K562 (cell line): Measurements from ENCODE around the gene RIMS3. TPM values are rescaled to one million over a fixed set of nuclear protein-coding genes. Genes with fewer than 3 reads are reported as not detected.
A peak's percentile ranks its signal among the peaks of the same experiment; 100 is the strongest.

Source experiments
- ATAC-seq: fragments of 200-7000 bp; cut with Tn5 transposase; 3 replicates; pipeline ENCODE4 v1.9.1; 2020; ENCODE audit warnings: moderate library complexity
- BruUV-seq: library from RNA; stranded (reverse); fragments of 400-500 nt; replicated peaks from 2 replicates; lab custom pipeline; 2021; lab: Mats Ljungman, UMichigan
- CTCF ChIA-PET: fragments of 300-600 bp; formaldehyde crosslinking; extraction: SDS; loops from one replicate; lab custom pipeline; 2021; ENCODE audit warnings: low intra/inter-chr PET ratio; lab: Yijun Ruan, JAX
- POLR2A ChIA-PET: fragments of 300-600, 350-650 bp; sonication (Branson Sonifier 250); formaldehyde crosslinking; extraction: SDS; loops from one replicate; lab custom pipeline; 2021; ENCODE audit warnings: antibody characterized with exemption, inconsistent platforms; lab: Yijun Ruan, JAX
- DNase-seq, 4 experiments: peaks; one replicate each; pipeline versions ENCODE4 v3.0.0 to v3.0.0-alpha.2; 2011 to 2018; ENCODE audit warnings: low spot score in 3 of 4, mixed read lengths in 3 of 4; ENCODE audit errors: extremely low read depth in 1 of 4
- FAIRE-seq: peaks from 2 replicates; lab custom pipeline; 2011; peaks lifted over from hg19 to GRCh38; lab: Jason Lieb, UNC
- H2AFZ ChIP-seq: 2 replicates; pipeline ENCODE4 v1.6.0; 2011; ENCODE audit warnings: low read depth, low read length, control low read depth, inconsistent platforms
- H3K27ac ChIP-seq: fragments of 200-600 bp; 3 replicates; pipeline ENCODE4 v1.8.0; 2011; ENCODE audit warnings: low read depth, mild to moderate bottlenecking, control low read depth, inconsistent platforms, low read length, moderate library complexity, mixed read lengths; ENCODE audit errors: extremely low read depth
- H3K27me3 ChIP-seq, 2 experiments: fragments of 300-600 bp in 1 of 2; 2 replicates in 1 of 2; 3 replicates in 1 of 2; pipeline versions ENCODE4 v1.6.0 to v1.8.0; 2011; ENCODE audit warnings: inconsistent platforms in 2 of 2, low read length in 2 of 2, mild to moderate bottlenecking in 1 of 2, mixed read lengths in 1 of 2, moderate library complexity in 1 of 2; ENCODE audit not compliant: control insufficient read depth in 2 of 2, insufficient read depth in 2 of 2
- H3K36me3 ChIP-seq: fragments of 300-600 bp; 3 replicates; pipeline ENCODE4 v1.8.0; 2011; ENCODE audit warnings: mild to moderate bottlenecking, low read length, inconsistent platforms; ENCODE audit not compliant: control insufficient read depth, insufficient read depth
- H3K4me1 ChIP-seq, 2 experiments: fragments of 200-600 bp in 1 of 2; replicated peaks in 1 of 2; 2 replicates in 1 of 2; 3 replicates in 1 of 2; pipeline versions ENCODE4 v1.5.1 to v1.8.0; 2011; ENCODE audit warnings: inconsistent platforms in 2 of 2, low read length in 2 of 2, mild to moderate bottlenecking in 1 of 2, mixed read lengths in 1 of 2, moderate library complexity in 1 of 2; ENCODE audit not compliant: control insufficient read depth in 2 of 2, insufficient read depth in 2 of 2
- H3K4me2 ChIP-seq: 2 replicates; pipeline ENCODE4 v1.6.1; 2011; ENCODE audit warnings: low read length, control low read depth, inconsistent platforms, mixed read lengths; ENCODE audit not compliant: insufficient read depth
- H3K4me3 ChIP-seq: fragments of 200-600 bp; sonication (generic), shearing (Covaris generic); 2 replicates; pipeline ENCODE4 v1.5.1; 2016; ENCODE audit warnings: control low read depth, inconsistent platforms
- H3K79me2 ChIP-seq: fragments of 200-600 bp; 3 replicates; pipeline ENCODE4 v1.8.0; 2011; ENCODE audit warnings: low read length, inconsistent platforms; ENCODE audit not compliant: control insufficient read depth, insufficient read depth
- H3K9ac ChIP-seq, 2 experiments: 2 replicates each; pipeline versions ENCODE4 v1.6.0 to v1.6.1; 2011; ENCODE audit warnings: low read depth in 2 of 2, low read length in 2 of 2, control low read depth in 1 of 2, inconsistent platforms in 1 of 2, mild to moderate bottlenecking in 1 of 2, mixed read lengths in 1 of 2; ENCODE audit not compliant: insufficient read depth in 1 of 2
- H3K9me1 ChIP-seq: one replicate; pipeline ENCODE4 v1.6.0; 2011; ENCODE audit warnings: inconsistent platforms, mild to moderate bottlenecking, low read length, moderate library complexity; ENCODE audit not compliant: control insufficient read depth, insufficient read depth
- H3K9me3 ChIP-seq: replicated peaks from 2 replicates; pipeline ENCODE4 v1.5.1; 2011; ENCODE audit warnings: low read depth, low read length, inconsistent platforms; ENCODE audit not compliant: control insufficient read depth, insufficient read depth
- H4K20me1 ChIP-seq: replicated peaks from 2 replicates; pipeline ENCODE4 v1.6.1; 2011; ENCODE audit warnings: low read length, inconsistent platforms, mixed read lengths; ENCODE audit not compliant: control insufficient read depth, insufficient read depth
- ATF7 ChIP-seq: fragments of 450-650 bp; IDR thresholded peaks from 2 replicates; pipeline ENCODE4 v1.7.1; 2014; ENCODE audit warnings: mild to moderate bottlenecking, moderate library complexity
- BMI1 ChIP-seq: fragments of 150-350 bp; IDR thresholded peaks from 2 replicates; pipeline ENCODE4 v1.6.1; 2014; ENCODE audit warnings: low read length
- CHD1 ChIP-seq: fragments of 200-600 bp; sonication (generic); IDR thresholded peaks from one replicate; pipeline ENCODE4 v1.6.1; 2012; ENCODE audit warnings: mild to moderate bottlenecking, moderate library complexity, low read length, inconsistent platforms
- E2F6 ChIP-seq, 2 experiments: IDR thresholded peaks; 2 replicates each; pipeline ENCODE4 v1.6.1; 2011; ENCODE audit warnings: borderline replicate concordance in 1 of 2, control low read depth in 1 of 2, low read depth in 1 of 2, low read length in 1 of 2, mild to moderate bottlenecking in 1 of 2, mixed read lengths in 1 of 2, moderate library complexity in 1 of 2; ENCODE audit not compliant: insufficient read depth in 1 of 2, insufficient read length in 1 of 2, poor library complexity in 1 of 2, severe bottlenecking in 1 of 2; ENCODE audit errors: extremely low read depth in 1 of 2
- GATAD2B ChIP-seq: fragments of 450-650 bp; IDR thresholded peaks from 2 replicates; pipeline ENCODE4 v1.6.1; 2017; ENCODE audit warnings: mild to moderate bottlenecking, borderline replicate concordance
- KLF6 ChIP-seq: fragments of 250-450 bp; sonication (Bioruptor Pico); IDR thresholded peaks from 2 replicates; pipeline ENCODE4 v1.4.0; 2020; ENCODE audit warnings: mild to moderate bottlenecking, moderate library complexity, borderline replicate concordance
- LCOR ChIP-seq: sonication (generic); formaldehyde crosslinking; IDR thresholded peaks from 2 replicates; pipeline ENCODE4 v1.8.0; 2022; ENCODE audit warnings: mild to moderate bottlenecking, missing genetic modification reagents
- MEIS2 ChIP-seq: fragments of 450-650 bp; IDR thresholded peaks from 2 replicates; pipeline ENCODE4 v1.6.1; 2014; ENCODE audit warnings: mild to moderate bottlenecking; ENCODE audit not compliant: partially characterized antibody
- NFIX ChIP-seq: fragments of 250-450 bp; sonication (Bioruptor Pico); IDR thresholded peaks from 2 replicates; pipeline ENCODE4 v1.4.0; 2020; ENCODE audit warnings: low read depth, mild to moderate bottlenecking, moderate library complexity
- PKNOX1 ChIP-seq: fragments of 450-650 bp; IDR thresholded peaks from 2 replicates; pipeline ENCODE4 v1.6.1; 2016
- RBM25 ChIP-seq: fragments of 200-400 bp; formaldehyde crosslinking; IDR thresholded peaks from 2 replicates; pipeline ENCODE4 v1.6.1; 2018; ENCODE audit warnings: low read length, low read depth, moderate library complexity; ENCODE audit not compliant: severe bottlenecking
- RNF2 ChIP-seq: sonication (generic); IDR thresholded peaks from 2 replicates; pipeline ENCODE4 v1.6.1; 2016
- TAF15 ChIP-seq: fragments of 200-400 bp; formaldehyde crosslinking; IDR thresholded peaks from 2 replicates; pipeline ENCODE4 v1.6.1; 2017; ENCODE audit warnings: mild to moderate bottlenecking, low read depth, low read length, moderate library complexity
- THAP12 ChIP-seq: fragments of 250-450 bp; sonication (Bioruptor Pico); IDR thresholded peaks from 2 replicates; pipeline ENCODE4 v1.9.0; 2021; ENCODE audit warnings: mild to moderate bottlenecking, inconsistent platforms
- ZNF263 ChIP-seq: sonication (generic); formaldehyde crosslinking; IDR thresholded peaks from 2 replicates; pipeline ENCODE4 v1.8.0; 2022; ENCODE audit warnings: mild to moderate bottlenecking, missing genetic modification reagents, borderline replicate concordance
- ZNF445 ChIP-seq: fragments of 250-450 bp; sonication (Bioruptor Pico); IDR thresholded peaks from 2 replicates; pipeline ENCODE4 v1.4.0; 2020; ENCODE audit warnings: low read depth, mild to moderate bottlenecking, moderate library complexity
- ZNF449 ChIP-seq: fragments of 250-450 bp; sonication (Bioruptor Pico); IDR thresholded peaks from 2 replicates; pipeline ENCODE4 v1.8.0; 2022; ENCODE audit warnings: moderate library complexity, mild to moderate bottlenecking, inconsistent platforms
- ZNF668 ChIP-seq: fragments of 250-450 bp; sonication (Bioruptor Pico); IDR thresholded peaks from 2 replicates; pipeline ENCODE4 v1.8.0; 2022; ENCODE audit warnings: mild to moderate bottlenecking, inconsistent platforms
- in situ Hi-C: fragments of 300-500 bp; cut with MboI; formaldehyde crosslinking; loops from 4 replicates; pipeline ENCODE4 v1.15.0; 2018; ENCODE audit warnings: inconsistent platforms, mixed read lengths
- intact Hi-C: fragments of 100-400 bp; cut with micrococcal nuclease; formaldehyde crosslinking; loops from 2 replicates; pipeline ENCODE4 v1.14.2; 2022
- polyA plus RNA-seq, 8 experiments: library from polyadenylated mRNA; depleted of rRNA in 4 of 8; stranded (reverse) in 5 of 8; unstranded in 3 of 8; fragments of >200 nt; fragmentation: Nextera tagmentation in 2 of 8; fragmentation: Illumina TruSeq in 1 of 8; extraction: Ambion mirVana in 2 of 8; extraction: Trizol in 1 of 8; gene quantifications; 2 replicates each; pipeline versions ENCODE4 v1.2.1 to v1.2.3, GENCODE V29; 2011 to 2014; ENCODE audit warnings: inconsistent platforms in 1 of 8, missing spikeins in 1 of 8
- total RNA-seq, 7 experiments: library from RNA; depleted of rRNA in 6 of 7; stranded (reverse); fragments of >200 nt in 6 of 7; fragmentation: Illumina TruSeq in 2 of 7; extraction: Trizol in 2 of 7; gene quantifications; 2 replicates each; pipeline versions ENCODE4 v1.2.1 to v1.2.3, GENCODE V29; 2011 to 2021; ENCODE audit warnings: low replicate concordance in 1 of 7

Gene RIMS3
- total and polyA plus RNA-seq, 9 of the 15 experiments (the other 6 are each of a cell fraction or from before 2014, with no cell fraction given), result 0.06 to 1.2 (median 0.59) TPM

GRCh38 chr1:40633523-40633922, 32.0 kb downstream of the RIMS3 start:
- H2AFZ ChIP-seq, result no peak overlapping the region
- H3K9me1 ChIP-seq, result no peaks in the 10 kb centered on the region
- ATAC-seq, result no peak
- FAIRE-seq, result no peak
- peak overlapping the region; percentile 27 for H3K4me2 ChIP-seq
- H3K27me3 ChIP-seq, result peaks cover 0 to 9% of the 10 kb centered on the region in 2 experiments; a peak in 2 of 5 replicates
- ChIA-PET POLR2A (interaction anchor here (0.6 to 1.8 kb wide), 10 partner anchors 9 to 960 kb away, joined by 3 to 13 read pairs (median 3); partner anchors contain the start of gene NFYC), CTCF (no interaction called here)
- H3K9me3 ChIP-seq, result no peaks in the 10 kb centered on the region
- H3K9ac ChIP-seq, result no peak overlapping the region
- H4K20me1 ChIP-seq, result peaks cover 1% of the 10 kb centered on the region; the same call in 1 of the 2 replicates
- H3K79me2 ChIP-seq, result no peaks in the 10 kb centered on the region
- H3K4me3 ChIP-seq, result no peak overlapping the region
- in situ Hi-C loops (no loop called here), intact Hi-C loops (loop anchor here (5.0 kb wide), 1 partner anchor 219 kb away; no protein-coding TSS in a partner anchor)
- peak overlapping the region; percentile 1; the same call in 2 of the 3 replicates for H3K27ac ChIP-seq
- no peak for DNase-seq
- no peaks in the 10 kb centered on the region for H3K36me3 ChIP-seq
- peaks cover 26 to 28% of the 10 kb centered on the region in 2 experiments for H3K4me1 ChIP-seq
- BruUV-seq, result no TSS peak
- TF ChIP-seq ZNF445 (CRISPR knock-in tag) (no peak), KLF6 (CRISPR knock-in tag) (no peak), NFIX (CRISPR knock-in tag) (peak; percentile 31; the same call in 1 of the 2 replicates), TAF15 (no peak), GATAD2B (0 out of 2 replicates have a peak, but pooled peaks have one; percentile 22), ZNF263 (CRISPR knock-in tag) (no peak), ZNF668 (CRISPR knock-in tag) (no peak), E2F6 (IDR thresholded peaks at IDR 0.05; ENCODE audit: borderline replicate concordance in 1 of 2, extremely low read depth in 1 of 2, insufficient read depth in 1 of 2, insufficient read length in 1 of 2, low read depth in 1 of 2, low read length in 1 of 2, poor library complexity in 1 of 2, severe bottlenecking in 1 of 2) (no peak), ATF7 (no peak), LCOR (peak; percentile 29; the same call in 1 of the 2 replicates), THAP12 (CRISPR knock-in tag) (no peak), CHD1 (no peak), ZNF449 (CRISPR knock-in tag) (no peak), MEIS2 (peak; percentile 73), RBM25 (no peak), RNF2 (no peak), BMI1 (no peak), PKNOX1 (peak; percentile 86)
